ENCODE results near the gene ZFYVE19.

DNA sequence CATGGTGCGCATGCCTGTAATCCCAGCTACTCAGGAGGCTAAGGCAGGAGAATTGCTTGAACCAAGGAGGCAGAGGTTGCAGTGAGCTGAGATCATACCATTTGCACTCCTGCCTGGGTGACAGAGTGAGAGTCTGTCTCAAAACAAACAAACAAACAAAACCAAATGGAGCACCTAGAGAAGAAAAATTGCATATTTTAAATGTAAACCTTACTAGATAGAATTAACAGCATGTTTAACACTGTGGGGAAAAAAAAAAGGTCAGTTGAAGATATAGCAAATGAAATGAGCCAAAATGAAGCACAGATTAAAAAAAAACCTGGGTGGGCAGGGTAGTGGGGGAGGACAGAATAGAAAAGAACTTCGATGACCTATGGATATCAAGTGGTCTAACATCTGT is 14.3 kb downstream of the ZFYVE19 start:
- TF ChIP-seq POLR2AphosphoS5 (IDR thresholded peaks at IDR 0.05), result no peak
- TF ChIP-seq, protein P1, sequence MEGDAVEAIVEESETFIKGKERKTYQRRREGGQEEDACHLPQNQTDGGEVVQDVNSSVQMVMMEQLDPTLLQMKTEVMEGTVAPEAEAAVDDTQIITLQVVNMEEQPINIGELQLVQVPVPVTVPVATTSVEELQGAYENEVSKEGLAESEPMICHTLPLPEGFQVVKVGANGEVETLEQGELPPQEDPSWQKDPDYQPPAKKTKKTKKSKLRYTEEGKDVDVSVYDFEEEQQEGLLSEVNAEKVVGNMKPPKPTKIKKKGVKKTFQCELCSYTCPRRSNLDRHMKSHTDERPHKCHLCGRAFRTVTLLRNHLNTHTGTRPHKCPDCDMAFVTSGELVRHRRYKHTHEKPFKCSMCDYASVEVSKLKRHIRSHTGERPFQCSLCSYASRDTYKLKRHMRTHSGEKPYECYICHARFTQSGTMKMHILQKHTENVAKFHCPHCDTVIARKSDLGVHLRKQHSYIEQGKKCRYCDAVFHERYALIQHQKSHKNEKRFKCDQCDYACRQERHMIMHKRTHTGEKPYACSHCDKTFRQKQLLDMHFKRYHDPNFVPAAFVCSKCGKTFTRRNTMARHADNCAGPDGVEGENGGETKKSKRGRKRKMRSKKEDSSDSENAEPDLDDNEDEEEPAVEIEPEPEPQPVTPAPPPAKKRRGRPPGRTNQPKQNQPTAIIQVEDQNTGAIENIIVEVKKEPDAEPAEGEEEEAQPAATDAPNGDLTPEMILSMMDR (IDR thresholded peaks at IDR 0.05), result no peak

All from prostate gland (tissue), 2 donors.